Liver (tissue), 3 donors: Measurements from ENCODE around the gene CA9.

Experiments
- CTCF ChIP-seq: fragments of 150-350 bp; IDR thresholded peaks from 2 replicates; pipeline ENCODE4 v1.5.1; 2017; ENCODE audit warnings: improper control_type of control experiment, low read depth, low read length; ENCODE audit not compliant: missing input control
- FOXA2 ChIP-seq: IDR thresholded peaks from 2 replicates; pipeline ENCODE4 v1.6.1; 2016; ENCODE audit warnings: antibody characterized with exemption
- GABPA ChIP-seq, 2 donors: IDR thresholded peaks in 1 of 2; conservative IDR thresholded peaks in 1 of 2; 2 replicates each; pipeline ENCODE4 v1.6.1; 2016; ENCODE audit warnings: antibody characterized with exemption in 2 of 2, mild to moderate bottlenecking in 1 of 2, moderate library complexity in 1 of 2
- JUND ChIP-seq, 2 donors: IDR thresholded peaks; 2 replicates each; pipeline ENCODE4 v1.6.1; 2016; ENCODE audit warnings: antibody characterized with exemption in 2 of 2
- RAD21 ChIP-seq, 2 donors: IDR thresholded peaks; 2 replicates each; pipeline ENCODE4 v1.6.1; 2016; ENCODE audit warnings: antibody characterized with exemption in 2 of 2, mild to moderate bottlenecking in 2 of 2
- RXRA ChIP-seq, 2 donors: IDR thresholded peaks; 2 replicates each; pipeline ENCODE4 v1.6.1; 2017 to 2018; ENCODE audit warnings: antibody characterized with exemption in 2 of 2, mild to moderate bottlenecking in 1 of 2
- SP1 ChIP-seq: IDR thresholded peaks from 2 replicates; pipeline ENCODE4 v1.6.1; 2018; ENCODE audit warnings: antibody characterized with exemption, mild to moderate bottlenecking
- TAF1 ChIP-seq: conservative IDR thresholded peaks from 2 replicates; pipeline ENCODE4 v1.6.1; 2016; ENCODE audit warnings: antibody characterized with exemption, mild to moderate bottlenecking
- YY1 ChIP-seq: IDR thresholded peaks from 2 replicates; pipeline ENCODE4 v1.6.1; 2016; ENCODE audit warnings: antibody characterized with exemption, mild to moderate bottlenecking
- TF ChIP-seq, protein P1 (sequence below): IDR thresholded peaks from 2 replicates; pipeline ENCODE4 v1.6.1; 2016; ENCODE audit warnings: antibody characterized with exemption
- TF ChIP-seq, protein P2 (sequence below): IDR thresholded peaks from 2 replicates; pipeline ENCODE4 v1.6.1; 2016; ENCODE audit warnings: antibody characterized with exemption
- donor health status: healthy.
- donor health status: healthy.

GRCh38 chr9:35683323-35683722 is 9.6 kb downstream of the CA9 start:
- no peak for TF ChIP-seq RAD21 (IDR thresholded peaks at IDR 0.05)
- no peak for TF ChIP-seq CTCF
- TF ChIP-seq SP1 = no peak
- TF ChIP-seq, protein P1, sequence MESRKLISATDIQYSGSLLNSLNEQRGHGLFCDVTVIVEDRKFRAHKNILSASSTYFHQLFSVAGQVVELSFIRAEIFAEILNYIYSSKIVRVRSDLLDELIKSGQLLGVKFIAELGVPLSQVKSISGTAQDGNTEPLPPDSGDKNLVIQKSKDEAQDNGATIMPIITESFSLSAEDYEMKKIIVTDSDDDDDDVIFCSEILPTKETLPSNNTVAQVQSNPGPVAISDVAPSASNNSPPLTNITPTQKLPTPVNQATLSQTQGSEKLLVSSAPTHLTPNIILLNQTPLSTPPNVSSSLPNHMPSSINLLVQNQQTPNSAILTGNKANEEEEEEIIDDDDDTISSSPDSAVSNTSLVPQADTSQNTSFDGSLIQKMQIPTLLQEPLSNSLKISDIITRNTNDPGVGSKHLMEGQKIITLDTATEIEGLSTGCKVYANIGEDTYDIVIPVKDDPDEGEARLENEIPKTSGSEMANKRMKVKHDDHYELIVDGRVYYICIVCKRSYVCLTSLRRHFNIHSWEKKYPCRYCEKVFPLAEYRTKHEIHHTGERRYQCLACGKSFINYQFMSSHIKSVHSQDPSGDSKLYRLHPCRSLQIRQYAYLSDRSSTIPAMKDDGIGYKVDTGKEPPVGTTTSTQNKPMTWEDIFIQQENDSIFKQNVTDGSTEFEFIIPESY = no peak
- no peak for TF ChIP-seq GABPA (IDR thresholded peaks at IDR 0.05 in 1 of 2, conservative IDR thresholded peaks at IDR 0.05 in 1 of 2)
- no peak for TF ChIP-seq JUND (IDR thresholded peaks at IDR 0.05)
- TF ChIP-seq YY1 = no peak
- TF ChIP-seq TAF1 = no peak
- TF ChIP-seq RXRA (IDR thresholded peaks at IDR 0.05) = no peak
- TF ChIP-seq, protein P2, sequence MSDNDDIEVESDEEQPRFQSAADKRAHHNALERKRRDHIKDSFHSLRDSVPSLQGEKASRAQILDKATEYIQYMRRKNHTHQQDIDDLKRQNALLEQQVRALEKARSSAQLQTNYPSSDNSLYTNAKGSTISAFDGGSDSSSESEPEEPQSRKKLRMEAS = no peak
- no peak for TF ChIP-seq FOXA2
